C4-2B (cell line): ENCODE results near the gene RPSA.

Experiments used
- CTCF ChIP-seq: fragments of 450-650 bp; conservative IDR thresholded peaks from 2 replicates; pipeline ENCODE4 v1.5.1; 2017; ENCODE audit warnings: mild to moderate bottlenecking
- ZFX ChIP-seq: fragments of 450-650 bp; IDR thresholded peaks from 2 replicates; pipeline ENCODE4 v1.6.1; 2017

GRCh38 chr3:39456159-39456558 lies 49.6 kb downstream of the RPSA start:
- TF ChIP-seq CTCF (no peak), ZFX (no peak)
